Prostate gland (tissue), 2 donors: ENCODE results near the gene POU4F1.

Experiments used
- POLR2AphosphoS5 ChIP-seq: sonication (generic); formaldehyde crosslinking; IDR thresholded peaks from one replicate; pipeline ENCODE4 v1.6.1; 2017; ENCODE audit warnings: antibody characterized with exemption
- TF ChIP-seq, protein P1 (sequence below), 4 experiments: fragments of 200-600 bp in 2 of 4; fragments of 450-650 bp in 2 of 4; sonication (generic) in 2 of 4; IDR thresholded peaks; 1 replicate in 3 of 4; 2 replicates in 1 of 4; pipeline ENCODE4 v1.5.1; 2016 to 2019; ENCODE audit warnings: antibody characterized with exemption in 4 of 4, mild to moderate bottlenecking in 2 of 4, moderate library complexity in 2 of 4

DNA sequence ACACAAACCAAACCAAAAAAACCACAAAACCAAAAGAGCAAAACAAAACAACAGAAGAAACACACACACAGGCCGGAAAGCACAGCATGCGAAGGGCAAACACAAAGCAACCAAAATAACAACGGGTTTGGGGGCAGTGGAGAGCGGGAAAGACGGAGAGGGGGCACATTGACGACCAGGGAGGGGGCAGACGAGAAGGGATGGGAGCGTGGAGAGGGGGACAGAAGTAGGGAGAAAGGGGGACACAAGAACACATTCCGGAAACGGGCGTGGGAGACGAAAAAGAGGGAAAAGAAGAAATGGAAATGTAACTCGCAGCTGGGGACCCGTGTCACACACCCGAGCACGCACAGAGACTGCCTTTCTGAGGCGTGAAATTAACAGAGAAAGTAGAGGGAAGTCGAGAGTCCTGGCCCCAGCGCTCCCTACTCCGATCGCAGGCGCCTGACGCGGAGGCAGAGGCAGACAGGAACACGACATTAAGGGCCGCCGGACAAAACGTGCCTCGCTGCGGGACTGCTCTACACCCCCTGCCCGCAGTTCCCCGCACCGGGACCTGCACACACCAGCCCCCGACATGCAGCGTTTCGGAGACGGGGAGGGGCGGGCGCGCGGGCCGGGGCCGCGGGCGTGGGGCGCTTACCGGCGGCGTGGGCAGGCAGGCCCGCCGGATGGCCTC is 652 bp downstream of the POU4F1 start:
- TF ChIP-seq, protein P1, sequence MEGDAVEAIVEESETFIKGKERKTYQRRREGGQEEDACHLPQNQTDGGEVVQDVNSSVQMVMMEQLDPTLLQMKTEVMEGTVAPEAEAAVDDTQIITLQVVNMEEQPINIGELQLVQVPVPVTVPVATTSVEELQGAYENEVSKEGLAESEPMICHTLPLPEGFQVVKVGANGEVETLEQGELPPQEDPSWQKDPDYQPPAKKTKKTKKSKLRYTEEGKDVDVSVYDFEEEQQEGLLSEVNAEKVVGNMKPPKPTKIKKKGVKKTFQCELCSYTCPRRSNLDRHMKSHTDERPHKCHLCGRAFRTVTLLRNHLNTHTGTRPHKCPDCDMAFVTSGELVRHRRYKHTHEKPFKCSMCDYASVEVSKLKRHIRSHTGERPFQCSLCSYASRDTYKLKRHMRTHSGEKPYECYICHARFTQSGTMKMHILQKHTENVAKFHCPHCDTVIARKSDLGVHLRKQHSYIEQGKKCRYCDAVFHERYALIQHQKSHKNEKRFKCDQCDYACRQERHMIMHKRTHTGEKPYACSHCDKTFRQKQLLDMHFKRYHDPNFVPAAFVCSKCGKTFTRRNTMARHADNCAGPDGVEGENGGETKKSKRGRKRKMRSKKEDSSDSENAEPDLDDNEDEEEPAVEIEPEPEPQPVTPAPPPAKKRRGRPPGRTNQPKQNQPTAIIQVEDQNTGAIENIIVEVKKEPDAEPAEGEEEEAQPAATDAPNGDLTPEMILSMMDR (IDR thresholded peaks at IDR 0.05), result no peak
- TF ChIP-seq POLR2AphosphoS5, result no peak
